HG02759 (cell line): ENCODE results near the gene GRIN2D.

Experiments
- ATAC-seq: cut with Tn5 transposase; IDR thresholded peaks from one replicate; pipeline ENCODE4 v1.9.1; 2021; ENCODE audit warnings: mild to moderate bottlenecking, moderate library complexity; ENCODE audit not compliant: unreplicated experiment

Gene GRIN2D

DNA sequence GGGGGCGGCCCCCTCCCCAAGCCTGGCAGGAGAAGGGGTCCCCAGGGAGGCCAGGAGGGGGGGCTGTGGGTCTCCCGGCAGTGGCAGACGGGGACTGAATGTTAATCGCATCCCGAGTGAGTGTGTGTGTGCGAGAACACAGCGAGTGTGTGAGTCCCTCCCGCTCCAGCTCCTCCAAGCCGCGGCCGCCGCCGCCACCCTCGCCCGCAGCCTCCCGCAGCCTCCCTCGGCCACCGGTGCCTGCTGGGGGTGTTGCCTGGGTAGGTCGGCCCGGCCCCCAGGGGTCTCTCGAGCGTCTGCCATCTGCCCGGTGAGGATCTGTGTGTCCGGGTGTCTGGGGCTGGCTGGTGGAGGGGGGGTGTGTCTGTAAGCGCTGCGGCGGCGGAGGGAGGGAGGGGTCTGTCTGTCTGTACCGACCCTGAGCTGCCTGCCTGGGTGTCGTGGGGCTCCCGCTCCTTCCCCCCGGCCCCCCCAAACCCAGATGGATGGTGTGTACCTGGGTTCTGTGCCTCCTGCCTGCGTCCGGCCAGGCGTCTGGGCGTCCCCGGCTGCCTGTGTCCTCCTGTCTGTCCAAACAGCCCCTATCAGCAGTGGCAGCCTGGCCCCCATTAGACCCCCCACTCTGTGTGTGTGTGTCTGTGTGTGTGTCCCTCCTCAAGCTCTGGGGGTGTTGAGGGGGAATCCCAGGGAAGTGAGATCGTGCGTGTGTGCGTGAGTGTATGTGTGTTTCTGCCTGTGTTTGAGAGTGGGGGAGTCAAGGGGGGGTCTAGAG is at the start of gene GRIN2D:
GRIN2D (plus strand) TSS at position 110 of the 772 bp plus-strand sequence. CDS start 4,725 bp downstream, outside the sequence.
- ATAC-seq = no peak

- no peak for ATAC-seq
Measured at GRCh38 chr19:48344892-48345291, 48.6 kb upstream of the GRIN2D start.

DNA sequence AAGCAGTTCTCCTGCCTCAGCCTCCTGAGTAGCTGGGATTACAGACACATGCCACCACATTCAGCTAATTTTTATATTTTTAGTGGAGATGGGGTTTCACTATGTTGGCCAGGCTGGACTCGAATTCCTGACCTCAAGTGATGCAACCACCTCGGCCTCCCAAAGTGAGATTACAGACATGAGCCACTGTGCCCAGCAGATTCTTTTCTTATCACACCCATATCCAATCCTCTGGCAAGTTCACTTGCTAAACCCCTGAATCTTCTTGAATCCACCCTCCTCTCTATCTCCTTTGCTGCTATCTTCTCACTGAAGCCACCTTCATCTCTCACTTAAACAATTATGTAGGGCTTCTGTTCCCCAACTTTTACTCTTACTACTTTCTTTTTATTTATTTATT is 47.3 kb upstream of the GRIN2D start:
- no peak for ATAC-seq

- ATAC-seq = no peak
Measured at GRCh38 chr19:48348045-48348444, 45.4 kb upstream of the GRIN2D start.

DNA sequence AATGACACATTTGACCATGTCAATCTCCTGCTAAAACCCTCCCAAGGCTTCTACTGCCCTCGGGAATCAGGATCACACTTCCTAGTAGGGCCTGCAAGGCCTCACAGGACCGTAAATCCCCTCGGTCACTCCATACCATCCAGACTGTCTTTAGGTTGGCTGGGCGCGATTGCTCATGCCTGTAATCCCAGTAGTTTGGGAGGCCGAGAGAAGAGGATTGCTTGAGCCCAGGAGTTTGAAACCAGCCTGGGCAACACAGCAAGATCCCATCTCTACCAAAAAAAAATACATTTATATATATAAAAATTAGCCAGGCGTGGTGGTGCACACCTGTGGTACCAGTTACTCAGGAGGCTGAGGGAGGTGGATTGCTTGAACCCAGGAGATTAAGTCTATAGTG is 44.7 kb upstream of the GRIN2D start:
- ATAC-seq = no peak

GRCh38 chr19:48350856-48351255 is 42.6 kb upstream of the GRIN2D start:
- no peak for ATAC-seq

GRCh38 chr19:48351341-48351752 is 42.1 kb upstream of the GRIN2D start:
- ATAC-seq = no peak

DNA sequence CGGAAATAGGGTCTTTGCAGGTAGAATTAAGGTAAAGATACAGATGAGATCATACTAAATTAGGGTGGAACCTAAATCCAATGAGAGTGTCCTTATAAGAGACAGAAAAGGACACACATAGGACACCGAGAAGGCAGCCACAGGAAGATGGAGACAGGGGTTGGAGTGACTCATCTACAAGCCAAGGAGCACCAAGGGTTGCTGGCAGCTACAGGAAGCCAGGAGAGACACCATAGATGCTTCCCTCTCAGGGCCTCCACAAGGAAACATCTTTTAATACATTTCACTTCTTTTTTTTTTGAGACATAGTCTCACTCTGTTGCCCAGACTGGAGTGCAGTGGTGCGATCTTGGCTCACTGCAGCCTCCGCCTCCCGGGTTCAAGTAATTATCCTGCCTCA is 39.8 kb upstream of the GRIN2D start:
- no peak for ATAC-seq

DNA sequence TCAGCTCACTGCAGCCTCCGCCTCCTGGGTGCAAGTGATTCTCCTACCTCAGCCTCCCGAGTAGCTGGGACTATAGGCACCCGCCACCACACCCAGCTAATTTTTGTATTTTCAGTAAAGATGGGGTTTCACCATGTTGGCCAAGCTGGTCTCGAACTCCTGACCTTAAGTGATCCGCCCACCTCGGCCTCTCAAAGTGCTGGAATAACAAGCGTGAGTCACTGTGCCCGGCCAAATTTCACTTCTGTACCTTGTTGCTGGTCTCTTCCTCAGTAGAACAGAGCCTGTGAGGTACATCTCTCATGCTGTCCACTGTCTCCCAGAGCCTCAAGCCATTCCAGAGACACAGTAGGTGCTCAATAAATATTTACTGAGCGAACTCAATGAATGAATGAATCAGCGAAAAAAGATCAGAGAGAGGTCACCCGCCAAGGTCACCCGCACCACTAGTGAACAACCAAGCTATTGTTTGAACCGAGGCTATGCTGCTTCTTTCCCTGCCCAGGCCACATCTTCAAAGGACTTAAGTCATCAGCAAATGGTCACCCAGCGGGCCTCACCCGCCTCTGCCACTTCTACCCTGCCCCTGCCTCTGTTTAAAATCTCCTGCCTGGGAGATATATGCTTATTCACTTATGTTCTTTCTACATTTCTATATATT is 39.0 kb upstream of the GRIN2D start:
- no peak for ATAC-seq

GRCh38 chr19:48355365-48355954 is 38.0 kb upstream of the GRIN2D start:
- no peak for ATAC-seq

- ATAC-seq = no peak
Measured at GRCh38 chr19:48359123-48359522, 34.3 kb upstream of the GRIN2D start.

DNA sequence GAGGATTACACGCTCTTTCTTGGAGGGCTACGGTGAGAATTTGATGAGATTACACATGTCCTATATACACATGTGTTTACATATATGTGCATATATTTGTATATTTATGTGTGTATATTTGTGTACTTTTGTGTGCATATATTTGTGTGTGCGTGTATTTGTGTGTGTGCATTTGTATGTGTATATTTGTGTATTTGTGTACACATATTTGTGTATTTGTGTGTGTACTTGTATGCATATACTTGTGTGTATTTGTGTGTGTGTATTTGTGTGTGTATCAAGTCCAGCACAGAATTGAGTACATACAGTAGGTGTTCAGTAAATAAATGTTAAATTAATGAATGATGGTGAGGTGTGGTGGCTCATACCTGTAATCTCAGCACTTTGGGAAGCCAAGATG is 31.6 kb upstream of the GRIN2D start:
- no peak for ATAC-seq

DNA sequence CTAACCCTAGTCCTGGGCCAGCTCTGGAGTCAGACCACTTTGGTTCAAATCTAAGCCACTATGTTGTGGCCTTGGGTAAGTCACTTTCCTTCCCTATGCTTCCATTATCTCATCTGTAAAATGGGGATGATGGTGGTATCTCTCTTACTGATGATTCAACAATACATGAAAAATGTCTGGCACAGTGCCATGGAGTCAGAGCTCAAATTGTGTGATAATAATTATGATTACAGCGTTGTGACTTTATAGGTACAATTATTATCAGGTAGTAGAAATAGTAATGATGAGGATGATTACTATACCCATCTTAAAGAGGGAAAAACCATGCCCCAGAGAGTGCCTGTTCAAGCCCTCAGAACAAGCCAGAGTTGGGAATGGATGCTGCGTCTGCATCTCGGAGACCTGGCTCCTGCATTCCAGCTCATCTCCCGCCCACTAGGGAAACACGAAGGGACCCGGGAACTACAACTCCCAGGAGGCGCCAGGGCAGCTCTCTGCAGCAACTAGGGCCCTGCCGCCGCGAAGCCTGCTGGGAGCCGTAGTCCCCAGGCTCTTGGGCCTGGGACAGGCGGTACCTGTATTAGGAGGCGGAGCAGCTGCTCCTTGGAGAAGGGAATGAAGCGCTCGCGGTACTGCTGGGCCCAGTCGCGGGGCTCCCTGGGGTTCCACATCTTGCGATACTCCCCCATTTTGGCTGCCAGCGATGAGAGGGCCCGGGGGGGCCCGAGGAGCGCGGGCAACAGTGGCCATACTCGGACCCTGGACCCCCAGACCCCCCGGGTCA is 30.6 kb upstream of the GRIN2D start:
- peak; percentile 58 for ATAC-seq

DNA sequence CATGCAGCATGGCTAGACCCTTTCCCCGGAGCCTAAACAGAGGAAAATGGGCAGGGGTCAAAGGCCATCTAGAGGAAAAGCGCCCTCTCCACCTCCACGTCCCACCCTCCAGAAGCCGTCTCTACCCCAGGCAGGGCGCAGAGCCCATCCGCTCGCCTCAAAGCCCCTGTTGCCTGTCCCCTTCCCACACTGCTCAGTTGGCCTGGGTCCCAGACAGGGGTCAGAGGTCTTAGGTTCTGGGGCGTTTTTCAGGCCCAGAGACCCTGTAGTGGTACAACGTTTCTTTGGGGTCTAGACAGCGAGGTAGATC is 30.0 kb upstream of the GRIN2D start:
- ATAC-seq = peak; percentile 16

- ATAC-seq = peak; percentile 85
Measured at GRCh38 chr19:48363810-48364597, 29.5 kb upstream of the GRIN2D start, which contains the start of the genes SYNGR4 and TMEM143. SYNGR4 (plus strand) TSS chr19:48364367; CDS start chr19:48365843, 1,476 bp downstream. TMEM143 (minus strand) TSS chr19:48363940; CDS start chr19:48363920, 20 bp downstream.

- ATAC-seq = no peak
Measured at GRCh38 chr19:48364598-48365348, 28.7 kb upstream of the GRIN2D start.

GRCh38 chr19:48365602-48366001 is 27.9 kb upstream of the GRIN2D start:
- no peak for ATAC-seq

- ATAC-seq = no peak
Measured at GRCh38 chr19:48367855-48368254, 25.6 kb upstream of the GRIN2D start.

GRCh38 chr19:48368936-48369335 is 24.5 kb upstream of the GRIN2D start:
- ATAC-seq = no peak

DNA sequence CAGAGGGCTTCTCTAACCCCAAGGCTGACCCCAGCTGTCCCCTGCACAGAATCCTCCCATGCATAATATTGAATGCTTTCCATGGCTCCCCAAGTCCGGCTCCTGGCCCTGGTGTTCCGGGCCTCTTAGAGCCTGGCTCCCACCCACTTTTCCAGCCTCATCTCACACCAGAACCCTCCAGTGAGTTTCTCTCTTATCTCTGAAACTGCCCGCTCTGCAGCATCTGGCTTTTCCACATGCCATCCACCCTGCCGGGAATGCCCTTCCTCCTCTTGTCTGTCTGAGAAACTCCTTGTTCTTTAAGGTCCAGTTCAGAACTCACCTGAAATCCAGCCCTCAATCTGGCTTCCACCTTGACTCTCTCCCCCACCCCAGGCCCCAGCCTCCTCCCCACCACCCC is 22.5 kb upstream of the GRIN2D start:
- no peak for ATAC-seq
